Lung (tissue), 12 donors: Measurements from ENCODE around the gene SRD5A3. TPM values are rescaled to one million over a fixed set of nuclear protein-coding genes. Genes with fewer than 3 reads are reported as not detected.

ENCODE experiments used
- ATAC-seq: fragments of 200-7000 bp; cut with Tn5 transposase; one replicate; pipeline ENCODE4 v1.9.1; 2020; ENCODE audit warnings: moderate number of reproducible peaks; ENCODE audit not compliant: insufficient read depth, low FRiP score
- DNase-seq, 3 donors: peaks; one replicate each; pipeline ENCODE4 v3.0.0-alpha.2; 2013 to 2017
- H3K27ac ChIP-seq, 2 donors: one replicate each; pipeline ENCODE4 v1.5.1; 2013; ENCODE audit warnings: mild to moderate bottlenecking in 2 of 2, moderate library complexity in 2 of 2, control low read depth in 1 of 2, inconsistent platforms in 1 of 2, low read depth in 1 of 2, low read length in 1 of 2
- H3K27me3 ChIP-seq, 3 donors: one replicate each; pipeline ENCODE4 v1.5.1; 2013; ENCODE audit warnings: low read length in 2 of 3; ENCODE audit not compliant: control insufficient read depth in 3 of 3, insufficient read depth in 3 of 3
- H3K36me3 ChIP-seq, 4 donors: one replicate each; pipeline ENCODE4 v1.5.1; 2013; ENCODE audit warnings: low read length in 4 of 4, mild to moderate bottlenecking in 1 of 4, moderate library complexity in 1 of 4; ENCODE audit not compliant: control insufficient read depth in 4 of 4, insufficient read depth in 4 of 4
- H3K4me1 ChIP-seq, 5 donors: one replicate each; pipeline ENCODE4 v1.5.1; 2013; ENCODE audit warnings: low read length in 5 of 5, mild to moderate bottlenecking in 2 of 5, moderate library complexity in 1 of 5; ENCODE audit not compliant: control insufficient read depth in 5 of 5, insufficient read depth in 5 of 5
- H3K4me3 ChIP-seq: one replicate; pipeline ENCODE4 v1.5.1; 2013; ENCODE audit warnings: mild to moderate bottlenecking, control low read depth, moderate library complexity
- H3K9ac ChIP-seq, 2 donors: one replicate each; pipeline ENCODE4 v1.5.1; 2013; ENCODE audit warnings: low read length in 2 of 2, control low read depth in 1 of 2; ENCODE audit not compliant: insufficient read depth in 1 of 2
- H3K9me3 ChIP-seq, 4 donors: one replicate each; pipeline ENCODE4 v1.5.1; 2013; ENCODE audit warnings: low read length in 3 of 4, mild to moderate bottlenecking in 1 of 4, moderate library complexity in 1 of 4; ENCODE audit not compliant: control insufficient read depth in 4 of 4, insufficient read depth in 3 of 4
- CTCF ChIP-seq: IDR thresholded peaks from 2 replicates; pipeline ENCODE4 v1.5.1; 2012; ENCODE audit warnings: mild to moderate bottlenecking; ENCODE audit errors: control extremely low read depth, extremely low read depth
- WGBS, 2 donors: extraction: QIAGEN DNeasy Blood & Tissue Kit; methylation state at CpG; one replicate each; pipeline ENCODE4 v1.1.7; 2013; 5-methylcytosine and 5-hydroxymethylcytosine counted together
- polyA plus RNA-seq, 2 donors: library from polyadenylated mRNA; stranded (reverse); fragments of 200-250 nt; gene quantifications; one replicate each; pipeline ENCODE4 v1.2.1, GENCODE V29; 2013
- total RNA-seq, 2 donors: library from RNA; depleted of rRNA in 1 of 2; stranded (reverse); fragments of >200 nt in 1 of 2; gene quantifications; one replicate each; pipeline ENCODE4 v1.2.1, GENCODE V29; 2014 to 2021
- donor health status: control.
- donor health status: control.
- donor health status: Bipolar disorder and iron deficiency.
- donor health status: healthy.
- donor health status: DM: yes; HTN: yes; CAD: no.

Gene SRD5A3
- total and polyA plus RNA-seq, 4 donors, result 13.6 to 37.1 (median 24.0) TPM

GRCh38 chr4:55409468-55410171 lies 63.6 kb downstream of the SRD5A3 start:
- H3K27ac ChIP-seq, result no peak overlapping the region
- H3K4me1 ChIP-seq, result peaks cover 0 to 18% (median 1%) of the 10 kb centered on the region in 5 donors

GRCh38 chr4:55410431-55410830 lies 64.4 kb downstream of the SRD5A3 start:
- H3K36me3 ChIP-seq, result peaks cover 0 to 23% (median 16%) of the 10 kb centered on the region in 4 donors
- no peak overlapping the region for H3K27ac ChIP-seq
- H3K9ac ChIP-seq, result no peak overlapping the region
- no peak overlapping the region for H3K4me3 ChIP-seq
- no peaks in the 10 kb centered on the region for H3K9me3 ChIP-seq
- peaks cover 0 to 18% (median 1%) of the 10 kb centered on the region in 5 donors for H3K4me1 ChIP-seq
- TF ChIP-seq CTCF, result no peak
- ATAC-seq, result no peak
- WGBS, 2 donors, result 88 to 92% methylated on average over 8 of the region's 8 CpGs
- H3K27me3 ChIP-seq, result no peaks in the 10 kb centered on the region
- no peak for DNase-seq

More at GRCh38 chr4:55409468-55410171, 63.6 kb downstream of the SRD5A3 start:
- peak; percentile 25 to 61 (median 56) for DNase-seq
- no peak overlapping the region for H3K4me3 ChIP-seq
- ATAC-seq, result no peak
- H3K27me3 ChIP-seq, result no peaks in the 10 kb centered on the region
- no peak for TF ChIP-seq CTCF
- peaks cover 0 to 18% (median 18%) of the 10 kb centered on the region in 4 donors for H3K36me3 ChIP-seq
- H3K9me3 ChIP-seq, result no peaks in the 10 kb centered on the region
- WGBS, 2 donors, result 56 to 63% methylated on average over 10 of the region's 10 CpGs
- H3K9ac ChIP-seq, result peak overlapping the region in 1 of 2 donors; percentile 8

- no peak for ATAC-seq
Observed at GRCh38 chr4:55411621-55412020, 65.6 kb downstream of the SRD5A3 start.

More at GRCh38 chr4:55411621-55412020, 65.6 kb downstream of the SRD5A3 start:
- Histone ChIP-seq H3K4me1 (peaks cover 0 to 15% (median 1%) of the 10 kb centered on the region in 5 donors), H3K9me3 (no peaks in the 10 kb centered on the region), H3K36me3 (peaks cover 0 to 20% (median 18%) of the 10 kb centered on the region in 4 donors), H3K4me3 (no peak overlapping the region), H3K27me3 (no peaks in the 10 kb centered on the region), H3K27ac (no peak overlapping the region), H3K9ac (no peak overlapping the region)
- 97 to 98% methylated on average over 6 of the region's 6 CpGs for WGBS, 2 donors
- no peak for DNase-seq
- TF ChIP-seq CTCF, result no peak
